Measurements from ENCODE around the gene SHMT2.

The SHMT2 gene

GRCh38 chr12:57204454-57204853, 25.1 kb upstream of the SHMT2 start:
- H2BK15ac ChIP-seq (ENCODE audit: low read depth, poor library complexity, severe bottlenecking), result no peak overlapping the region
- no peak overlapping the region for H2BK5ac ChIP-seq (ENCODE audit: low read depth, low read length, poor library complexity, severe bottlenecking)
- no peak overlapping the region for H2AK5ac ChIP-seq (ENCODE audit: low read length, severe bottlenecking)
- H3K36me3 ChIP-seq (ENCODE audit: control insufficient read depth in 1 of 2, insufficient read depth in 2 of 2, low read depth in 1 of 2, low read length in 2 of 2), result peaks cover 95 to 97% of the 10 kb centered on the region in 2 experiments
- no peak overlapping the region for H3K4me3 ChIP-seq (ENCODE audit: insufficient read depth in 1 of 2, low read depth in 1 of 2, low read length in 2 of 2)
- no peak overlapping the region for H3K9ac ChIP-seq (ENCODE audit: low read length)
- no peaks in the 10 kb centered on the region for H3K9me3 ChIP-seq (ENCODE audit: control insufficient read depth, low read length)
- peaks cover 1% of the 10 kb centered on the region for H3K4me1 ChIP-seq (ENCODE audit: control insufficient read depth, insufficient read depth, low read depth, low read length)
- H3K4ac ChIP-seq (ENCODE audit: low read depth in 1 of 2, low read length in 2 of 2), result no peak overlapping the region
- no peak overlapping the region for H3K23ac ChIP-seq (ENCODE audit: low read length in 2 of 2)
- no peak overlapping the region for H4K91ac ChIP-seq (ENCODE audit: low read length)
- H3K18ac ChIP-seq (ENCODE audit: low read depth in 1 of 2, low read length in 2 of 2), result no peak overlapping the region
- no peak overlapping the region for H3K27ac ChIP-seq (ENCODE audit: low read length, poor library complexity, severe bottlenecking)
- H2AFZ ChIP-seq (ENCODE audit: low read depth, low read length), result no peak overlapping the region
- H2BK120ac ChIP-seq (ENCODE audit: low read depth, low read length), result no peak overlapping the region
- H3K14ac ChIP-seq (ENCODE audit: low read length in 2 of 2), result no peak overlapping the region
- no peak overlapping the region for H2BK12ac ChIP-seq (ENCODE audit: low read length in 2 of 2)
- peaks cover 7% of the 10 kb centered on the region for H3K79me1 ChIP-seq (replicated peaks; ENCODE audit: low read length, poor library complexity, severe bottlenecking)
- DNase-seq, result no peak
- H4K8ac ChIP-seq (ENCODE audit: low read length), result no peak overlapping the region
- H3K4me2 ChIP-seq (ENCODE audit: low read length, poor library complexity, severe bottlenecking), result no peak overlapping the region
- WGBS, result 95% methylated on average over 19 of the region's 19 CpGs
- no peaks in the 10 kb centered on the region for H3K27me3 ChIP-seq (ENCODE audit: control insufficient read depth in 1 of 2, insufficient read depth in 1 of 2, low read length in 2 of 2)

GRCh38 chr12:57205186-57205585, 24.3 kb upstream of the SHMT2 start:
- Histone ChIP-seq H2BK120ac (ENCODE audit: low read depth, low read length) (no peak overlapping the region), H3K4ac (ENCODE audit: low read depth in 1 of 2, low read length in 2 of 2) (no peak overlapping the region), H3K14ac (ENCODE audit: low read length in 2 of 2) (no peak overlapping the region), H3K9me3 (ENCODE audit: control insufficient read depth, low read length) (no peaks in the 10 kb centered on the region), H4K8ac (ENCODE audit: low read length) (no peak overlapping the region), H3K36me3 (ENCODE audit: control insufficient read depth in 1 of 2, insufficient read depth in 2 of 2, low read depth in 1 of 2, low read length in 2 of 2) (peaks cover 95 to 97% of the 10 kb centered on the region in 2 experiments), H4K91ac (ENCODE audit: low read length) (no peak overlapping the region), H3K23ac (ENCODE audit: low read length in 2 of 2) (no peak overlapping the region), H2BK5ac (ENCODE audit: low read depth, low read length, poor library complexity, severe bottlenecking) (no peak overlapping the region), H2BK12ac (ENCODE audit: low read length in 2 of 2) (no peak overlapping the region), H3K27ac (ENCODE audit: low read length, poor library complexity, severe bottlenecking) (no peak overlapping the region), H3K4me3 (ENCODE audit: insufficient read depth in 1 of 2, low read depth in 1 of 2, low read length in 2 of 2) (peak overlapping the region in 1 of 2 experiments; percentile 34), H3K4me1 (ENCODE audit: control insufficient read depth, insufficient read depth, low read depth, low read length) (peaks cover 1% of the 10 kb centered on the region), H2AK5ac (ENCODE audit: low read length, severe bottlenecking) (no peak overlapping the region), H3K79me1 (replicated peaks; ENCODE audit: low read length, poor library complexity, severe bottlenecking) (peaks cover 5% of the 10 kb centered on the region), H2AFZ (ENCODE audit: low read depth, low read length) (no peak overlapping the region), H3K4me2 (ENCODE audit: low read length, poor library complexity, severe bottlenecking) (no peak overlapping the region), H3K9ac (ENCODE audit: low read length) (no peak overlapping the region), H3K27me3 (ENCODE audit: control insufficient read depth in 1 of 2, insufficient read depth in 1 of 2, low read length in 2 of 2) (no peaks in the 10 kb centered on the region), H2BK15ac (ENCODE audit: low read depth, poor library complexity, severe bottlenecking) (no peak overlapping the region), H3K18ac (ENCODE audit: low read depth in 1 of 2, low read length in 2 of 2) (no peak overlapping the region)
- 98% methylated on average over 20 of the region's 26 CpGs for WGBS
- no peak for DNase-seq

GRCh38 chr12:57205931-57206330, 23.6 kb upstream of the SHMT2 start:
- Histone ChIP-seq H3K23ac (ENCODE audit: low read length in 2 of 2) (no peak overlapping the region), H4K8ac (ENCODE audit: low read length) (no peak overlapping the region), H3K4me1 (ENCODE audit: control insufficient read depth, insufficient read depth, low read depth, low read length) (peaks cover 1% of the 10 kb centered on the region), H3K4ac (ENCODE audit: low read depth in 1 of 2, low read length in 2 of 2) (no peak overlapping the region), H4K91ac (ENCODE audit: low read length) (no peak overlapping the region), H2BK12ac (ENCODE audit: low read length in 2 of 2) (no peak overlapping the region), H2AK5ac (ENCODE audit: low read length, severe bottlenecking) (no peak overlapping the region), H2BK120ac (ENCODE audit: low read depth, low read length) (no peak overlapping the region), H3K4me2 (ENCODE audit: low read length, poor library complexity, severe bottlenecking) (no peak overlapping the region), H3K14ac (ENCODE audit: low read length in 2 of 2) (no peak overlapping the region), H2AFZ (ENCODE audit: low read depth, low read length) (no peak overlapping the region), H3K4me3 (ENCODE audit: insufficient read depth in 1 of 2, low read depth in 1 of 2, low read length in 2 of 2) (no peak overlapping the region), H3K27ac (ENCODE audit: low read length, poor library complexity, severe bottlenecking) (no peak overlapping the region), H3K9me3 (ENCODE audit: control insufficient read depth, low read length) (no peaks in the 10 kb centered on the region), H3K79me1 (replicated peaks; ENCODE audit: low read length, poor library complexity, severe bottlenecking) (peaks cover 5% of the 10 kb centered on the region), H3K36me3 (ENCODE audit: control insufficient read depth in 1 of 2, insufficient read depth in 2 of 2, low read depth in 1 of 2, low read length in 2 of 2) (peaks cover 95 to 97% of the 10 kb centered on the region in 2 experiments), H3K27me3 (ENCODE audit: control insufficient read depth in 1 of 2, insufficient read depth in 1 of 2, low read length in 2 of 2) (no peaks in the 10 kb centered on the region), H2BK5ac (ENCODE audit: low read depth, low read length, poor library complexity, severe bottlenecking) (no peak overlapping the region), H2BK15ac (ENCODE audit: low read depth, poor library complexity, severe bottlenecking) (no peak overlapping the region), H3K18ac (ENCODE audit: low read depth in 1 of 2, low read length in 2 of 2) (no peak overlapping the region), H3K9ac (ENCODE audit: low read length) (no peak overlapping the region)
- whole genome bisulfite sequencing, result 95% methylated on average over 7 of the region's 7 CpGs
- no peak for DNase-seq

DNA sequence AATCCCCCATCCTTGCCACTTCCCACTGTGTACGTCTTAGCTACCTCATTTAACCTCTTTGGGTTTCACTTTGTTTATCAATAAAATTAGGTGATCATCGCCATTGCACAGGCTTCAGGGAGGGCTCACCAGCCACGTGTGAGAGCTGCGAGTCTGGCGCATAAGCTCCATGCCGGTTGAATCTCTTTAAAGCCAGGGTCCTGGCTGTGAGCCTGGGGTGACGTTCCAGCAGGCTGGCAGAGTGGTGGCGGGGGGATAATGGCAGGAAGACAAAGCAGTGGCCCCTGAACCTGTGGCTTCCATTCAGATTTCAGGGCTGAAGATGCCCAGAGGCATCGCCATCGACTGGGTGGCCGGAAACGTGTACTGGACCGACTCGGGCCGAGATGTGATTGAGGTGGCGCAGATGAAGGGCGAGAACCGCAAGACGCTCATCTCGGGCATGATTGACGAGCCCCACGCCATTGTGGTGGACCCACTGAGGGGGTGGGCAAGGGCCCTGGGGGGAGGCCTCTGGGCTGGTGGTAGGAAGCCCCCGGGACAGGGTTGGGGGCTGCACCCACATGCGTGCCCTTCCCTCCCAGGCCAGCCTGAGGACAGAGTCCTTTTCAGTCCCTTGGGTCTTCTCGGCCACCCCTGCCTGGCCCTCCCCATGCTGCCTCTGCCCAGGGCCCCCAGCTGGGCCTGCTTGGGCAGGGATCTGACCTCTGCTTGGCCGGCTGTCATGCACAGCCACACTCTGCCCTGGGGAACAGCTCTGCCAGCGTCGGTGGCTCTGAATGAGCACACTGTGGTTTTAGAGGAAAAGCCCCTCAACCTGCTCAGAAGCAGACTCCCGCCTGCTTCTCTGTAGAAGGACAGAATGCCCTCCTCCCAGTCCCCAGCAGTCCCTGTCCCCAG, 21.5 kb upstream of the SHMT2 start:
- Histone ChIP-seq H3K4me1 (ENCODE audit: control insufficient read depth, insufficient read depth, low read depth, low read length) (peaks cover 8% of the 10 kb centered on the region), H3K4ac (ENCODE audit: low read depth in 1 of 2, low read length in 2 of 2) (no peak overlapping the region), H2AFZ (ENCODE audit: low read depth, low read length) (no peak overlapping the region), H3K23ac (ENCODE audit: low read length in 2 of 2) (no peak overlapping the region), H3K27ac (ENCODE audit: low read length, poor library complexity, severe bottlenecking) (no peak overlapping the region), H3K36me3 (ENCODE audit: control insufficient read depth in 1 of 2, insufficient read depth in 2 of 2, low read depth in 1 of 2, low read length in 2 of 2) (peaks cover 96 to 97% of the 10 kb centered on the region in 2 experiments), H2BK120ac (ENCODE audit: low read depth, low read length) (no peak overlapping the region), H3K9ac (ENCODE audit: low read length) (peak overlapping the region; percentile 11), H2BK15ac (ENCODE audit: low read depth, poor library complexity, severe bottlenecking) (no peak overlapping the region), H3K14ac (ENCODE audit: low read length in 2 of 2) (no peak overlapping the region), H3K4me3 (ENCODE audit: insufficient read depth in 1 of 2, low read depth in 1 of 2, low read length in 2 of 2) (no peak overlapping the region), H3K4me2 (ENCODE audit: low read length, poor library complexity, severe bottlenecking) (no peak overlapping the region), H3K27me3 (ENCODE audit: control insufficient read depth in 1 of 2, insufficient read depth in 1 of 2, low read length in 2 of 2) (no peaks in the 10 kb centered on the region), H2AK5ac (ENCODE audit: low read length, severe bottlenecking) (no peak overlapping the region), H4K91ac (ENCODE audit: low read length) (no peak overlapping the region), H2BK12ac (ENCODE audit: low read length in 2 of 2) (no peak overlapping the region), H2BK5ac (ENCODE audit: low read depth, low read length, poor library complexity, severe bottlenecking) (no peak overlapping the region), H3K9me3 (ENCODE audit: control insufficient read depth, low read length) (no peaks in the 10 kb centered on the region), H3K79me1 (replicated peaks; ENCODE audit: low read length, poor library complexity, severe bottlenecking) (peaks cover 1% of the 10 kb centered on the region), H4K8ac (ENCODE audit: low read length) (no peak overlapping the region), H3K18ac (ENCODE audit: low read depth in 1 of 2, low read length in 2 of 2) (no peak overlapping the region)
- DNase-seq, result no peak
- 95% methylated on average over 29 of the region's 29 CpGs for WGBS

Data from mesenchymal stem cell (in vitro differentiated cells and primary cell).